IMR-90 (cell line): ENCODE measurements around the gene SLC35D1. TPM values are rescaled to one million over a fixed set of nuclear protein-coding genes. Genes with fewer than 3 reads are reported as not detected.

Experiments
- CHD1 ChIP-seq: IDR thresholded peaks from 2 replicates; pipeline ENCODE4 v1.6.1; 2012; ENCODE audit warnings: low read depth, low read length, improper control_type of control experiment
- FOS ChIP-seq: fragments of 150-350 bp; IDR thresholded peaks from 2 replicates; pipeline ENCODE4 v1.6.1; 2016; ENCODE audit warnings: low read depth, low read length
- NFE2L2 ChIP-seq: fragments of 150-350 bp; IDR thresholded peaks from 2 replicates; pipeline ENCODE4 v1.6.1; 2016; ENCODE audit warnings: low read depth, mild to moderate bottlenecking, low read length
- polyA plus RNA-seq, 3 experiments: library from polyadenylated mRNA; depleted of rRNA; stranded (reverse); fragments of >200 nt; gene quantifications; 2 replicates each; pipeline ENCODE4 v1.2.3, GENCODE V29; 2012; ENCODE audit warnings: low replicate concordance in 1 of 3
- total RNA-seq: library from RNA; depleted of rRNA; stranded (reverse); fragments of >200 nt; gene quantifications from 2 replicates; pipeline ENCODE4 v1.2.3, GENCODE V29; 2012
- TF ChIP-seq, protein P1 (sequence below): fragments of 150-350 bp; IDR thresholded peaks from 2 replicates; pipeline ENCODE4 v1.6.1; 2016; ENCODE audit warnings: low read depth, mild to moderate bottlenecking, low read length, moderate library complexity, borderline replicate concordance
- TF ChIP-seq, protein P2 (sequence below): fragments of 150-350 bp; IDR thresholded peaks from 2 replicates; pipeline ENCODE4 v1.6.1; 2017; ENCODE audit warnings: mild to moderate bottlenecking, antibody characterized with exemption, low read length, low read depth

Gene SLC35D1
- total and polyA plus RNA-seq, 2 of the 4 experiments (the other 2 are of a cell fraction), result 7.2 to 16.3 TPM

DNA sequence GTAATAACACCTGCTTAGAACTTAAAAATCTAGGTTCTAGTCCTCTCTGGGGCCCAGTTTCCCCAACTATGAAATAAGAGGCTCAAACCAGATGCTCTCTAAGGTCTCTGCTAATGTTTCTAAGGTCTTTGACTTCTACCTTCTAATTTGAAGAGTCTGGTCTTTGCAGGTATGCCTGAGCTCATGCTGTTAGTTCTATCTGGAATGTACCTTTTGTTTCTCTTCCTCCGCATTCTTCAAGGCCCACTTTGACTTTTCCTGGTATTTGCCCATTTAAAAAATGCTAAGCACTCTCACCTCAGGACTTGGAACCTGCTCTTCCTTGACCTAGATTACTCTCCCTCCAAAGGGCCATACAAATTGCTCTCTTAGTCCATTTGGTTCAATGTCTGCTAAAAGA is 13.5 kb downstream of the SLC35D1 start (continued):
- TF ChIP-seq, protein P1, sequence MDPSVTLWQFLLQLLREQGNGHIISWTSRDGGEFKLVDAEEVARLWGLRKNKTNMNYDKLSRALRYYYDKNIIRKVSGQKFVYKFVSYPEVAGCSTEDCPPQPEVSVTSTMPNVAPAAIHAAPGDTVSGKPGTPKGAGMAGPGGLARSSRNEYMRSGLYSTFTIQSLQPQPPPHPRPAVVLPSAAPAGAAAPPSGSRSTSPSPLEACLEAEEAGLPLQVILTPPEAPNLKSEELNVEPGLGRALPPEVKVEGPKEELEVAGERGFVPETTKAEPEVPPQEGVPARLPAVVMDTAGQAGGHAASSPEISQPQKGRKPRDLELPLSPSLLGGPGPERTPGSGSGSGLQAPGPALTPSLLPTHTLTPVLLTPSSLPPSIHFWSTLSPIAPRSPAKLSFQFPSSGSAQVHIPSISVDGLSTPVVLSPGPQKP, result no peak
- TF ChIP-seq NFE2L2, result no peak
- TF ChIP-seq, protein P2, sequence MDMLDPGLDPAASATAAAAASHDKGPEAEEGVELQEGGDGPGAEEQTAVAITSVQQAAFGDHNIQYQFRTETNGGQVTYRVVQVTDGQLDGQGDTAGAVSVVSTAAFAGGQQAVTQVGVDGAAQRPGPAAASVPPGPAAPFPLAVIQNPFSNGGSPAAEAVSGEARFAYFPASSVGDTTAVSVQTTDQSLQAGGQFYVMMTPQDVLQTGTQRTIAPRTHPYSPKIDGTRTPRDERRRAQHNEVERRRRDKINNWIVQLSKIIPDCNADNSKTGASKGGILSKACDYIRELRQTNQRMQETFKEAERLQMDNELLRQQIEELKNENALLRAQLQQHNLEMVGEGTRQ, result no peak
- TF ChIP-seq FOS, result no peak
- TF ChIP-seq CHD1, result no peak
